GM21515 (cell line): ENCODE measurements around the gene DIP2C.
"Not testable (repeated sequence)": the region's sequence is repeated elsewhere in the genome, so short reads cannot be mapped to it uniquely, and the experiment has no call there.

Experiments
- ATAC-seq: cut with Tn5 transposase; IDR thresholded peaks from one replicate; pipeline ENCODE4 v1.9.1; 2021; ENCODE audit not compliant: unreplicated experiment

DIP2C gene

DNA sequence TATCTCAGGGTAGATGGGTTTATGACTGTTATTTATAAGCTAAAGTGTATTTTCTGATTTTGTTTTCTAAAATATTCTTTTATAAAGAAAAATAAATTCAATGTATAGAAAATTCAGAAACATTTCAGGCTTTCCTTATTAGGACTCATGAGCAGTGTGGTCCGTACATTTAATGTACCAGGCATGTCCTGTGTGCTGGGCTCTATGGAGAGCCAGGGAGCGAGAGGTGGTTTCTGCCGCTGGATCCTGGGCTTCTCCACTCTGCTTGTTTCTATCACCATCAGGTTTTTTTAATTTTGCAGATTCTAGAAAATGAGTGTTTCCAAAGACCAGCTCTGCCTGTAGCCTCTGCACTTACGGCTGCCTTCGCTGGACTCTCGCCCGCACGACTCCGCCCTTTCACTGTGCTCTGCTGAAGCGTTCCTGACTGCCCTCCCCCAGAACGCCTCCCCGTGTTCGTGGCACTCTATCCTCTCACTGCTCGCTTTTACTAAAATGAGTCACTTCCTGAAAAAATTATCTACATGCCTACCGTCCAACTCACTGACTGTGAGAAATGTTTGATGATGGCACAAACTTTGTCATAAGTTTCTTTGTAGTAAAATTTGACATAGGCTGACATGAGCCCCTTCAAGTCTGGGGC is 365.7 kb downstream of the DIP2C start:
- ATAC-seq = peak; percentile 87

DNA sequence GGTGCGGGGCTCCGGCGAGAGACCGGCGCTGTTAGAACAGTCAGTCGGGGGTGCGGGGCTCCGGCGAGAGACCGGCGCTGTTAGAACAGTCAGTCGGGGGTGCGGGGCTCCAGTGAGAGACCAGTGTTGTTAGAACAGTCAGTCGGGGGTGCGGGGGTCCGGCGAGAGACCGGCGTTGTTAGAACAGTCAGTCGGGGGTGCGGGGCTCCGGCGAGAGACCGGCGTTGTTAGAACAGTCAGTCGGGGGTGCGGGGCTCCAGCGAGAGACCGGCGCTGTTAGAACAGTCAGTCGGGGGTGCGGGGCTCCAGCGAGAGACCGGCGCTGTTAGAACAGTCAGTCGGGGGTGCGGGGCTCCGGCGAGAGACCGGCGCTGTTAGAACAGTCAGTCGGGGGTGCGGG is 366.4 kb downstream of the DIP2C start:
- ATAC-seq = not testable (repeated sequence)

DNA sequence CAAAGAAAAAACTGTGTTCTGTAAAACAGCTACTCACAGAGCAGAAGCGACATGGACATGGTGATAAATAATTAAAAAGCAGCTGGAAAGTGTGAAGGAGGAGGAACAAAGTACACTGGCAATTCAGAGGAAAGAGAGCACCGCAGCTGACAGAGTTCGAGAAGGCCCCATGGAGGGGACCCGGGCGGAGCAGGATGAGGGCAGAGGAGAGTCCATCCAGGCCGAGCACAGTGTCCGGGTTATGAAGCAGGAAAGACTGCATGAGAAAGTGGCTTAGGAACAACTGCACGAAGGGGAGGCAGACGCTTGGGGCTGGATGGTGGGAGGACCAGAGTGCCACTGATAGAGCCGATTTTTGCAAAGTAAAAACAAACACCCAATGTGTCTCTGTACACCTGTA is 368.7 kb downstream of the DIP2C start:
- no peak for ATAC-seq

DNA sequence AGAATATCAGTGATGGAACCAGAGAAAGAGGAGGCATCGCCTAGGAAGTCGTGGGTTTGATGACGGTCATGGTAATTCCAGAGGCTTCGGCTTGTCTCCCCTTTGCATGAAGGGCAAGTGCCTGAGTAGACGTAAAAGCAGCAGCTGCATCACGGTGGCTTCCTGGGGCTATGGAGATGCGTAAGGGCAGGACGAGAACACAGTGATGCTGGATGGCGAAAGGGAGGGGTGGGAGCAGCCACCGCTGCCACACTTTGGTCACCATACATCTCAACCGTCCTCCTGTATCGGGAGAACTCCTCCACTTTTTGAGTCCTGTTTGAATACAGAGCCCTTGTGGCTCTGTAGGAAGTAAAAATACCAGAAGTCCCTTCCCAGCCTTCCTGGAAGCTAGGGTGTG is 371.5 kb downstream of the DIP2C start:
- no peak for ATAC-seq

DNA sequence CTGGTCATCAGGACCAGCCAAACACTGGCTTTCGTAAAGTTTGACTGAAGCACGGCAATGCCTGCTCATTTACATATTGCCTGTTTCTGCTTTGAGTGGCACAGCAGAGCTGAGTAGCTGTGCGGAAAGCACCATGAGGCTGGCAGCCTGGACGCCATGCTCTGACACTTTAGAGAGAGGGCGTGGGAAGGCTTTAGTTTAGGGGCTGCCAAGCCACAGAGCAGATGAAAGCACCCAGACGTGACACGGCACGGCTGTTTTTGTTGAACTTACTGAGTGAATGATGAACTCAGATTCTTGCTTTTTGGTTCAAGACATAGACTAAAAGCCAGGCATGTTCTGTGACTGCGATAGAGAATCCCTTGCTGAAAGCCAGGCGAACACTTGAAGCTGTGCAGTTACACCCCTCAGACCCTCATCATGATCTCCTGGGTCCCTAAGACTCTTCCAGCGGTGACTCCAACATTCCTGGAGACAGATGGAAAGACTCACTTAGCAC is 372.1 kb downstream of the DIP2C start:
- ATAC-seq = peak; percentile 91

DNA sequence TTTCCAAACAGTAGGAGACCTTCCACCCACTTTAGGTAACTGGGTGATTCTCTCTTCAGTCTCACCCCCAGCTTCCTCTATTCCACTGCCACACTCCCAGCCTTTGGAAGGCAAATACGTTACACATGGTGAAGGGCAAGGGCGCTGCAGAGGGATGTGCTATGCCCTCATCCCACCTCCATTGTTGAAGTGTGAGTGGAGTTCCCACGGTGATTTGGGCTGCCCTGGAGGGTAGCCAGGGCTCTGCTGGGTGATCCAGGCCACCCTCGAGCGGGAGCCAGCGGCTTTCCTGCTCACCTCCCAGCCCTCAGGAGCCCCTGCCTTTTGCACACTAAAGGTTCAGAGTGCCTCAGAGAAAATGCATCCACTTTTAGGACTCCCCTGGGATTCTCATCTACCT is 373.1 kb downstream of the DIP2C start:
- no peak for ATAC-seq

DNA sequence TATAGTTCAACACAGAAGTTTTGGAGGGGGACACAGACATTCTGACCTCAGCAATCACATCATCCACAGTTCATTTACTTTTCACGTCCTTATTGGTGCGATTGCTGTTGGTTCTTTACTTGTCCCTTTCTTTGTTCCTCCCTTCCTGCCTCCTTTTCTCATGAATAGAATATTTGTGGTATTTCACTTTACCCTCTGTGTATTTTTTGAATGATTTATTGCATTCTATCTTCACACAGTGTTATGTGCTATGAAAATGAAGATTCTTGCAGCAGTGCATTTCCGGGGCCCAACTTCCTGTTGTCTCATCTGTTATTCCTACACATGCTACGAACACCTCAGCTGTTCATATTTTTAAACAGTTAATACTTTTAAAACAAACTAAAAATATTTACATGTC is 374.6 kb downstream of the DIP2C start:
- ATAC-seq = no peak

DNA sequence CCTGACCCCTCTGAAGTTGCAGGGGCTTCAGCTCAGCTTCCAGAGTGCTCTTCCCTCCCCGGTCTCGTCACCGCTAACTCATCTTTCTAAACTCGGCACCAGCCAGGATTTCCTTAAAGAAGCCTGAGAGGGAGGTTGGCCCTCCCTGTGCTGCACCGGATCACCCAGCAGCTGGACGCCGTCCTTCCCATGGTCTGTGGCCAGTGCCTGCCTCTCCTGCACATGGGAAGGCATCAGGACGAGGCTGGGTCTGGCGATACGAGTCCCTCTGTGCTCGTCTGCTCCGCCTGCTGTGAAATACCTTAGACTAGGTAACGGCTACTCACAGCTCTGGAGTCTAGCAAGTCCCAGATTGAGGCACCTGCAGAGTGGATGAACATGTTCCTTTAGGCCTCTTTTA is 375.1 kb downstream of the DIP2C start:
- no peak for ATAC-seq

DNA sequence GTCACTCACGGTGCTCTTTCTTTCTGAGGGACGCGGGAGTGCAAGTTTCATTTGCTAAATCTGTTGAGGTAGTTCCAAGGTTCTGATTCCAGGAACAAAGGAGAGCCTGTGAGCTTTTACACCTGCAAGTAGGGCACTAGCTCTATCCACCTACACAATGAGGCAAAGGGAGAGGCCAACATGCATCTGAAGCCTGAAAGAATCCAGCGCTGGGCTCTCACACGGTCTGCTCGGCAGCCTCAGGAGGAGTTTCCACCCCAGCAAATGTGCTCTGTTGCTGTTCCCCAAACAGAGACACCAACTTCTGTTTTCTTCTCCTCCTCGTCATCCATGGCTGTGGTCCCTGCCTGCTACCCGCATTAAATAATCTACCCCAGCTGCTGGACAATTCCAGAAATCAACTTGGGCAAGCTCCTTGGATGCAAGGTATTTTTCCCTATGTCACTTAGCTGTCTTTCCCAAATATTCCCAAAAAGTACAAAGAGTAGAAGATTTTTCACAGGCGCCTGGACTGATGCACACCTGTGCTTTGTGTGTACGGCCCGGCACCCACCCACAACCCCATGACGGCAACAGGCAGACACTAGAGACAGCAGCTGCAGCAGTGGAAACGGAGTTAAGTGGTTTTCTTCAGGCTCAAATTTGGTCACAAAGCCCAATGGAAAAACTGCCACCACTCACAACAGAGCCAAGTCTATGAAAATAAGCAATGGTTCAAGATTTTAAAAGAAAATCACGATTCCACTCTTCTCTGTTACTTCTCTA is 377.4 kb downstream of the DIP2C start:
- no peak for ATAC-seq

DNA sequence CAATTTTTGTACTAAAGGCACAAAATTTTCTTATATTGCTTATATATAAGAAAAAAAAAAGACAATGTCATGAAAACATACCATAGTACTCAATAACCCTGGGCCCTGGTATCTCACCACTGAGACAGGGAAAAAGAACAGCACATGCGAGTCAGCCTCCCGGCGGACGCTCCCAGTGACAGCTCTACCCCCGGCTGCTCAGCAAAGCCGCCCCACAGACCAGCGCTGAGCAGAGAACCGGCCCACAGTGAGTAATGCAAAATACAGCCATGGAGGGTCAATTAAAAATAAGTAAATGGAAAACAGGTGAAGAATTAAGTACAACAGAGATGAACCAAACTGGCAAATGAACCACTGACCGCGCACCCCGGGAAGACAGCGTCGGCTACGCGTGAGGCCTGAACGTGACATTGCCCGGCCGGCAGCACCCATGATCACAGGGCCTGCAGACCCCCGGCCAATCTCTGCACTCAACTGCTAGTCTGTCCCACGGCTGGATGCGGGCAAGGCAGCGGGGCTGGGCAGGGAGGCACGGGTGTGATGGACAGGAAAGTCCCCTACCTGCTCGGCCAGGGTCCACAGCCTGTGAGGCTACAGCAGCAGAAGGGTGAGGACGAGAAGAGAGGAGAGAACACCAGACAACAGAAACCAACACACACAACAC is 378.4 kb downstream of the DIP2C start:
- no peak for ATAC-seq

DNA sequence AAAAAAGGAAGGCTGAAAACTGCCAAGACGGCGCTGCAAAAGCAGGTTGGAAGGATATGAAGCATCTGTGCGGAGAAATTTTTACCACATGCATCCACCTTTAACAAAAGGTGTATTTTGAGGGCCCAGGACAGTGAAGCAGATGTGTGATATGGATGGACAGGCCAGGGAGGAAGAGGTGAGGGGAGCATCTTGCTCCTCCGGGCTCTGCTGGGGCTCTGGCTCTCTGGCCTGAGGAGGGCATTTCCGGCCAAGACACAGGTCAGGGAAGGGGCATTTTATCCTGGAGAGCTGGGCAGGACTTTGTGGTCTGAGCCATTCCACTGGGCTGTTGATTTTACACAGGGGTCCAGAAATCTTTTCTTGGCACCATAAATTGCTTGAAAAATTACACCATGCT is 379.1 kb downstream of the DIP2C start:
- ATAC-seq = no peak

DNA sequence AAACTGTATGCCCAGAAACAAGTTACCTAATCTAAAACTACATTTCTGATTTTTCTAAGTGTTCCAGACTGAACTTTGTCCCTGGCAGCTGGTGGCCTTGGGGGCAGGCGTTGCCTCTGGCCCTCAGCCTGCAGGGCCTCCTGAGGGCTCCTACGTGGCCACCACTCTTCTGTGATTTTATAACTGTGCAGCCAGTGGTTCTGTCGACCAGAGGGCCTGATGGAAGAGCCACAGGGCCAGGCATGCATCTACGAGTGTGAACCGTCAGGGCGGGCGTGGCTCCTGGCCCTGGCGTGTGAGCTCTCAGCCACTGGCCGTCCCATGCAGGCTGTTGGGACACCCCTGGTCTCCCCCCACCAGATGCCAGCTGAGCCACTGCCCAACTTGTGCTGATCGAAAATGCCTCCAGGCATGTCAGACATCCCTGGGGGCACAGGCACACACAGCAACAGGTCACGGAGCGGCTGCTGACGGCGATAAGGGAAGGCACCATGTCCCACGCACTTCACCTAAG is 380.8 kb downstream of the DIP2C start:
- no peak for ATAC-seq

DNA sequence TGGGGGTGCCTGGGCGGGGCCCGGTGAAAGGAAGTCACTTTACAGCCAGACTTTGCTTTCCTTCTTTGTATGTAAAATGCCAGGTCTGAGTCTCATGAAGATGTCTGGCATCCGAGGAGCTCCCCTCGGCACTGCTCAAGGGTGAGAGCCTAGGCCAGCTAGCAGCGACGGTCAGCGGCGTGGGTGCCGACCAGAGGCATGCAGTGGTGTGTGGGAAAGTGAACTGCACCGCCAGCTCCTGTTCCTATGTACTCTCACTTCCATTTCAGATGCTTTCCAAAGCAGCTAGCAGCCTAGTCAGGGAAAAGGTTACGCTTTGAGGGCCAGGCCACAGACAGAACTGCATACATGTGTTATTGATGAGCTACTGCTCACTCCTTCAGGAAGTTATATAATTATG is 381.4 kb downstream of the DIP2C start:
- no peak for ATAC-seq

DNA sequence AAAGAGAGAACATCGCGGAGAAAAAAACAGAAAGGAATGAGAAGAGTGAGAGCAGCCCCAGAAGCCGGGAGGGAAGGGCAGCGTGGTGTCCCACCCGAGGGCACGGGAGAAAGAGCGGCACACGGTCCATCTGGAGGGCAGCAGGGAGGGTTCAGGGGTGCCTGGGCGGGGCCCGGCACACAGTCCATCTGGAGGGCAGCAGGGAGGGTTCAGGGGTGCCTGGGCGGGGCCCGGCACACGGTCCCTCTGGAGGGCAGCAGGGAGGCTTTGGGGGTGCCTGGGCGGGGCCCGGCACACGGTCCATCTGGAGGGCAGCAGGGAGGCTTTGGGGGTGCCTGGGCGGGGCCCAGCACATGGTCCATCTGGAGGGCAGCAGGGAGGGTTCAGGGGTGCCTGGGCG is 381.8 kb downstream of the DIP2C start:
- no peak for ATAC-seq

DNA sequence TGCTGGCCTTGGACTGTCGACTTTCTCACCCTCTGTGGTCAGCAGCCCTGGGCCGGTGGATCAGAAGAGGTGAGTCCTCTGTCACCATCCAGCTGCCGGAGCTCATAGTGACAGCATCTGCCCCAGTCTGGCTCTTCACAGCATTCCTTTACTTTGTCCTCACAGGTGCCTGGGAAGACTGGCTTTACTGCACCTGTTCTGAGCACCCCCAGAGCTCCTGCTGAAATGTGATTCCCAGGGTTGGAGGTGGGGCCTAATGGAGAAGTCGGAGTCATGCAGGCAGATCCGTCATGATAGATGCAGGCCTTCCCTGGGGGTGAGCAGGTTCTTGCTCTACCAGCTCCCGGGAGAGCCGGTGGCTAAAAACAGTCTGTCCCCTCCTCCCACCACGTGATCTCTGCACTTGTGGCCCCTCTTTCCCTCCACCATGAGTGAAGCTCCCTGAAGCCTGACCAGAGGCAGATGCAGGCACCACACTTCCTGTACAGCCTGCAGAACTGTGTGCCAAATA is 382.7 kb downstream of the DIP2C start:
- no peak for ATAC-seq

DNA sequence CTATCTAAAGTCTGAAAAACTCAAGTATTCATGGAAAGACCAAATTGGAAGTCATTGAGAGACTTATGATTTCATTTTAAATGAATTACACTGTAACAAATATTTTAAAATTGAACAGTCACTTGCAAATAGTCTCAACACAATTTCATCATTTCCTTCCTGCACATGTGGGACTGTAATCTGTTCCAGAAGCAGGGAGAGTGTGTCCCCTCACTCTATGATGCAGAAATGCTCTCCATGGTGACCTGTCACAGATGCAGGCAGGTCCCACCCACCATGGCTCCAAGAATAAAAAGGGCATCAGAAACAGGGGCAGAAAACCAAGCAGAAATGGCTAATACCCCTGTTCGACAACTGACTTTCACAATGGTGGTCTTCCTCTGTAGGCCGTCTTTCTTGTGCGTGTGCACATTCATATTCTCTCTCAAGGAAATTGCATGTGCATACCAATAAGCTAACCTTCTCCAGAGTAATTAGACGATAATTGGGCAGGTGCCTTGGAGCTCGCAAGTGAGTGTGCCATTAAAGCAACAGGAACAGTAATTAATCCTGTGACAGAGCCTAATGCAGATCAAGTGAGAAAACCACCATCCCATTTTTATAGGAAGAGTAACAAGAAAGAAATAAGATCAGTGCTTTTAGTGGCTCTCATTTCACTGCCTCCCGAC is 383.3 kb downstream of the DIP2C start:
- ATAC-seq = no peak

DNA sequence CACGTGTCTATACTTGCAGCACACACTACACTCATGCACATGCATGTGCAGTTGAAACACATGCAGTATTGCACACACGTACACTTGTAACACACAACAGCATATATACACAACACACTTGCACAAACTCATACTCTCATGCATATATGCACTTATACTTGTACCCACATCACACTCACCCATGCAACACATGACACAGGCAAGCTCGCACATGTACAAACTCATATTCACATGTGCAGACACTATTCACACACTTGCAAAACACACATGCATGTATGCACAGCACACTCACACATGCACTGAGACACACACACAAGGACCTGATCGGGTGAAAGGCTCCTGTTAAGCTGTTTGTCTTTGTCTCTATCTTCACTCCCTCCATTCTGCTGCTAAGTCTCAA is 384.4 kb downstream of the DIP2C start:
- ATAC-seq = no peak

DNA sequence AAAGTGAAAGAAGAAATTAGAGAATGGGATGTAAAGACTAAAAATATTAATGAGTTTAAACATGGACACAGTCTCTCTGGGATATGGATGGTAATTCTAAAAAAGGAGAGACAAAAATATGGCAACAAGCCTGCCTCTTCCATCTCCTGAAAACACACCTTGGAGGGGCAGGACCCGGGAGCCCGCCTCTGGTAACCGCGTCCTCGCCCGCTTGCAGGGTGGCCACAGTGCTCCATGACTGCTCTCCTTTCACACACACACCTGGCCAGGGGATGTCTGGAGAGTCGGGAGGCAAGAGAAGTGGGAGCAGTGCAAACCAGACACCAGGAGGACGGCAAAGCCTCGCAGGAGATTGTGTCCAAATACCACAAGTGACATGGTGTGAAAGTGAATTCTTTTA is 387.9 kb downstream of the DIP2C start:
- no peak for ATAC-seq

DNA sequence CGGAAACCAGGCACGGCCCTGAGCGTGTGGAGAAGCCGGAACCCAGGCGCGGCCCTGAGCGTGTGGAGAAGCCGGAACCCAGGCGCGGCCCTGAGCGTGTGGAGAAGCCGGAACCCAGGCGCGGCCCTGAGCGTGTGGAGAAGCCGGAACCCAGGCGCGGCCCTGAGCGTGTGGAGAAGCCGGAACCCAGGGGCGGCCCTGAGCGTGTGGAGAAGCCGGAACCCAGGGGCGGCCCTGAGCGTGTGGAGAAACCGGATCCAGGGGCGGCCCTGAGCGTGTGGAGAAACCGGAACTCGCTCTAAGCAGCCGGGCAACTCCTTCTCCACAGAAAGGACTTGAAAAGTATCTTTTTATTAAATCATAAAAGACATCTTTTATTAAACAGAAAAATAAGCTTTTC is 388.9 kb downstream of the DIP2C start:
- not testable (repeated sequence) for ATAC-seq

DNA sequence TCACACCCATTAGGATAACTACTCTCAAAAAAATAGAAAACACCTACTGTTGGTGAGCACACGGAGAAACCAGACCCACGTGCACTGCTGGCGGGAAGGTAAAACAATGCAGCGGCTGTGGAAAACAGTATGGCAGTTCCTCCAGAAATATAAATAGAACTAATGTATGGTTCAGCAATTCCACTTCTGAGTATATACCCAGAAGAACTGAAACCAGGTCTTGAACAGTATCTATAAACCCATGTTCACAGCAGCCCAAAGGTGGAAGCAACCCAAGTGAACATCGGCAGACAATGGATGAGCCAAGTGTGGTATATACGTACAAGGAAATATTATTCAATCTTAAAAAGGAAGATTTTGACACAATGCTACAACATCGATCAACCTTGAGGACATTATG is 389.5 kb downstream of the DIP2C start:
- ATAC-seq = peak; percentile 56

DNA sequence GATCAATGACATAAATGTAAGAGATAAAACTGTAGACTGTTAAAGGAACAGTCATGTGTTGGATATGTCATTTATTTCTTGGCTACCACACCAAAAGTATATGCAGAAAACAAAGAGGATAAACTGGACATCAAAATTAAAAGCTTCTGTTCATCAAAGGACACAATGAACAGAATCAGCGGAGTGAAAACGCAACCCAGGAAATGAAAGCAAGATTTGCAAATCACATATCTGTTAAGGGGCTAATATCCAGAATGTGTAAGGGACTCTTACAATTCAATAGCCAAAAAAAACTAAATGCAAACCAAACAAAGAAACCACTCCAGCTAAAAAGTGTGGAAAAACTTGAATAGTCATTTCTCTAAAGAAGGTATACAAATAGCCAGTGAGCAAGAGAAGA is 390.0 kb downstream of the DIP2C start:
- peak; percentile 38 for ATAC-seq
